HepG2 (cell line): ENCODE data around the gene SLC4A8. TPM values are rescaled to one million over a fixed set of nuclear protein-coding genes. Genes with fewer than 3 reads are reported as not detected.

Experiments used
- ATAC-seq: fragments of 200-7000 bp; cut with Tn5 transposase; 3 replicates; pipeline ENCODE4 v1.9.1; 2020; ENCODE audit warnings: mild to moderate bottlenecking, moderate library complexity
- BruUV-seq: library from RNA; stranded (reverse); fragments of 400-500 nt; replicated peaks from 2 replicates; lab custom pipeline; 2021; lab: Mats Ljungman, UMichigan
- CTCF ChIA-PET: fragments of 300-600 bp; formaldehyde crosslinking; extraction: SDS; loops from one replicate; lab custom pipeline; 2021; ENCODE audit warnings: low total read pairs, inconsistent platforms, low intra/inter-chr PET ratio; lab: Yijun Ruan, JAX
- POLR2A ChIA-PET: fragments of 350-600 bp; sonication (Branson Sonifier 250); formaldehyde crosslinking; loops from one replicate; lab custom pipeline; 2020; ENCODE audit warnings: antibody characterized with exemption, inconsistent platforms; lab: Yijun Ruan, JAX
- DNase-seq: peaks from one replicate; pipeline ENCODE4 v3.0.0-alpha.2; 2015; ENCODE audit warnings: low spot score
- FAIRE-seq: peaks from 3 replicates; lab custom pipeline; 2011; peaks lifted over from hg19 to GRCh38; lab: Jason Lieb, UNC
- H2AFZ ChIP-seq: one replicate; pipeline ENCODE4 v1.6.1; 2011; ENCODE audit warnings: low read length, inconsistent platforms
- H3K27ac ChIP-seq: fragments of 300-600 bp; 3 replicates; pipeline ENCODE4 v1.8.0; 2011; ENCODE audit warnings: mixed run types, mild to moderate bottlenecking, mixed read lengths, low read length, inconsistent platforms; ENCODE audit not compliant: insufficient read depth; ENCODE audit errors: extremely low read length
- H3K27me3 ChIP-seq, 2 experiments: fragments of 200-600 bp in 1 of 2; 2 replicates in 1 of 2; 3 replicates in 1 of 2; pipeline versions ENCODE4 v1.6.0 to v1.8.0; 2011; ENCODE audit warnings: low read length in 2 of 2, mild to moderate bottlenecking in 2 of 2, moderate library complexity in 2 of 2, inconsistent platforms in 1 of 2; ENCODE audit not compliant: insufficient read depth in 2 of 2, control insufficient read depth in 1 of 2
- H3K36me3 ChIP-seq, 2 experiments: fragments of 200-600 bp in 1 of 2; replicated peaks in 1 of 2; 2 replicates in 1 of 2; 3 replicates in 1 of 2; pipeline versions ENCODE4 v1.5.1 to v1.8.0; 2011; ENCODE audit warnings: low read length in 2 of 2, inconsistent platforms in 1 of 2; ENCODE audit not compliant: insufficient read depth in 2 of 2, control insufficient read depth in 1 of 2
- H3K4me1 ChIP-seq: 2 replicates; pipeline ENCODE4 v1.5.1; 2012; ENCODE audit warnings: low read length, inconsistent platforms; ENCODE audit not compliant: insufficient read depth
- H3K4me2 ChIP-seq: 2 replicates; pipeline ENCODE4 v1.6.0; 2011; ENCODE audit warnings: low read depth, low read length, inconsistent platforms
- H3K4me3 ChIP-seq, 3 experiments: fragments of 200-600 bp in 1 of 3; sonication (generic), shearing (Covaris generic) in 1 of 3; replicated peaks in 1 of 3; 2 replicates each; pipeline ENCODE4 v1.5.1; 2011 to 2016; ENCODE audit warnings: low read length in 3 of 3, inconsistent platforms in 2 of 3, low read depth in 2 of 3, mild to moderate bottlenecking in 2 of 3, control low read depth in 1 of 3, mixed read lengths in 1 of 3; ENCODE audit not compliant: insufficient read depth in 1 of 3
- H3K79me2 ChIP-seq: one replicate; pipeline ENCODE4 v1.6.1; 2011; ENCODE audit warnings: low read length, inconsistent platforms; ENCODE audit not compliant: insufficient read depth
- H3K9ac ChIP-seq: 2 replicates; pipeline ENCODE4 v1.6.0; 2011; ENCODE audit warnings: mild to moderate bottlenecking, low read depth, low read length, inconsistent platforms; ENCODE audit not compliant: insufficient read depth
- H3K9me3 ChIP-seq: 2 replicates; pipeline ENCODE4 v1.5.1; 2012; ENCODE audit warnings: mild to moderate bottlenecking, low read length
- H4K20me1 ChIP-seq: 2 replicates; pipeline ENCODE4 v1.6.0; 2011; ENCODE audit warnings: inconsistent platforms, mild to moderate bottlenecking, low read length, moderate library complexity; ENCODE audit not compliant: insufficient read depth
- LCORL ChIP-seq, 2 experiments: fragments of 450-650 bp in 1 of 2; sonication (generic) in 1 of 2; formaldehyde crosslinking in 1 of 2; IDR thresholded peaks; 2 replicates each; pipeline versions ENCODE4 v1.5.0 to v1.6.1; 2017 to 2020; ENCODE audit warnings: antibody characterized with exemption in 1 of 2, missing genetic modification reagents in 1 of 2
- MED1 ChIP-seq: sonication (generic); formaldehyde crosslinking; IDR thresholded peaks from 2 replicates; pipeline ENCODE4 v1.4.0; 2020; ENCODE audit warnings: missing genetic modification reagents
- NFATC3 ChIP-seq: sonication (generic); formaldehyde crosslinking; IDR thresholded peaks from 2 replicates; pipeline ENCODE4 v1.5.1; 2020; ENCODE audit warnings: mild to moderate bottlenecking, missing genetic modification reagents
- SMARCE1 ChIP-seq: fragments of 450-650 bp; IDR thresholded peaks from 2 replicates; pipeline ENCODE4 v1.6.1; 2017; ENCODE audit warnings: borderline replicate concordance
- TAF1 ChIP-seq: sonication (generic); formaldehyde crosslinking; IDR thresholded peaks from 2 replicates; pipeline ENCODE4 v1.4.0; 2020; ENCODE audit warnings: missing genetic modification reagents
- TCF7 ChIP-seq: sonication (generic); IDR thresholded peaks from 2 replicates; pipeline ENCODE4 v1.6.1; 2016; ENCODE audit warnings: antibody characterized with exemption, low read depth
- ZNF432 ChIP-seq: sonication (generic); formaldehyde crosslinking; IDR thresholded peaks from 2 replicates; pipeline ENCODE4 v1.5.0; 2020; ENCODE audit warnings: missing genetic modification reagents, mild to moderate bottlenecking, borderline replicate concordance
- ZNF598 ChIP-seq: sonication (generic); formaldehyde crosslinking; IDR thresholded peaks from 2 replicates; pipeline ENCODE4 v1.5.1; 2020; ENCODE audit warnings: mild to moderate bottlenecking, missing genetic modification reagents, borderline replicate concordance
- ZNF639 ChIP-seq: conservative IDR thresholded peaks from 2 replicates; pipeline ENCODE4 v1.6.1; 2018; ENCODE audit warnings: missing genetic modification reagents
- ZNF768 ChIP-seq: sonication (generic); formaldehyde crosslinking; IDR thresholded peaks from 2 replicates; pipeline ENCODE4 v1.4.0; 2020; ENCODE audit warnings: missing genetic modification reagents
- WGBS: methylation state at CpG from one replicate; pipeline ENCODE4 v1.1.6; 2017; ENCODE audit warnings: low lambda C conversion rate; 5-methylcytosine and 5-hydroxymethylcytosine counted together
- in situ Hi-C: cut with HindIII; loops from 2 replicates; pipeline ENCODE4 v1.10.0; 2017; ENCODE audit warnings: low pct_unique_long_range_greater_than_20kb; ENCODE audit not compliant: extremely low pct_ligation_motif_present
- intact Hi-C: fragments of 100-400 bp; cut with micrococcal nuclease; formaldehyde crosslinking; loops from one replicate; pipeline ENCODE4 v1.10.0; 2022; ENCODE audit not compliant: unreplicated experiment
- polyA plus RNA-seq, 8 experiments: library from polyadenylated mRNA; depleted of rRNA in 3 of 8; stranded (reverse) in 7 of 8; unstranded in 1 of 8; fragments of >200 nt; fragmentation: Illumina TruSeq in 4 of 8; extraction: Trizol in 4 of 8; gene quantifications; 2 replicates each; pipeline versions ENCODE4 v1.2.1 to v1.2.3, GENCODE V29; 2011 to 2016; ENCODE audit warnings: low read depth in 4 of 8, missing spikeins in 1 of 8, mixed read lengths in 1 of 8; ENCODE audit not compliant: insufficient read depth in 1 of 8
- total RNA-seq, 5 experiments: library from RNA; depleted of rRNA; stranded (reverse); fragments of >200 nt; fragmentation: Illumina TruSeq; extraction: Trizol; gene quantifications; 2 replicates each; pipeline ENCODE4 v1.2.3, GENCODE V29; 2016; ENCODE audit warnings: low read depth in 1 of 5

Gene SLC4A8
- total and polyA plus RNA-seq, 2 of the 13 experiments (the other 11 are each of a cell fraction or from before 2014, with no cell fraction given): under 0.01 to 0.07 TPM

GRCh38 chr12:51404627-51405026 lies 20.0 kb upstream of the SLC4A8 start:
- Histone ChIP-seq H3K36me3 (no peaks in the 10 kb centered on the region), H4K20me1 (no peaks in the 10 kb centered on the region)
- no peak for TF ChIP-seq ZNF432 (CRISPR knock-in tag)
- TF ChIP-seq MED1 (CRISPR knock-in tag): no peak
- TF ChIP-seq NFATC3 (CRISPR knock-in tag): no peak
- no peak for TF ChIP-seq ZNF768 (CRISPR knock-in tag)
- TF ChIP-seq ZNF598: no peak
- TF ChIP-seq TCF7: no peak
- no peak for TF ChIP-seq TAF1
- TF ChIP-seq LCORL (IDR thresholded peaks at IDR 0.05): no peak
- no peak for TF ChIP-seq LCORL (CRISPR knock-in tag; IDR thresholded peaks at IDR 0.05)
- TF ChIP-seq ZNF639 (CRISPR knock-in tag): no peak
- TF ChIP-seq, all 625 proteins: peak for 0
- Histone ChIP-seq H3K79me2 (no peaks in the 10 kb centered on the region), H3K4me1 (peaks cover 9% of the 10 kb centered on the region), H3K27ac (no peak overlapping the region), H3K27me3 (no peaks in the 10 kb centered on the region), H3K4me3 (no peak overlapping the region), H3K9me3 (no peaks in the 10 kb centered on the region), H2AFZ (no peak overlapping the region), H3K4me2 (no peak overlapping the region), H3K9ac (no peak overlapping the region)
- no TSS peak for BruUV-seq
- 38% methylated on average over 3 of the region's 3 CpGs for WGBS
- intact Hi-C loops (no loop called here), in situ Hi-C loops (no loop called here)
- no peak for DNase-seq
- CTCF ChIA-PET: no interaction called here
- FAIRE-seq: no peak
- POLR2A ChIA-PET: no interaction called here
- no peak for ATAC-seq

GRCh38 chr12:51405801-51406207 lies 18.8 kb upstream of the SLC4A8 start:
- no peak for TF ChIP-seq SMARCE1
- TF ChIP-seq, all 625 proteins: peak for 0
- Histone ChIP-seq H4K20me1 (no peaks in the 10 kb centered on the region), H3K9me3 (no peaks in the 10 kb centered on the region), H3K4me2 (no peak overlapping the region), H3K9ac (no peak overlapping the region), H3K4me3 (no peak overlapping the region), H3K36me3 (no peaks in the 10 kb centered on the region), H3K27ac (no peak overlapping the region), H3K79me2 (no peaks in the 10 kb centered on the region), H2AFZ (no peak overlapping the region), H3K27me3 (no peaks in the 10 kb centered on the region), H3K4me1 (no peaks in the 10 kb centered on the region)
- DNase-seq (no peak), ATAC-seq (no peak), FAIRE-seq (no peak)
- in situ Hi-C loops (no loop called here), intact Hi-C loops (no loop called here)
- POLR2A ChIA-PET: no interaction called here
- no TSS peak for BruUV-seq
- CTCF ChIA-PET: no interaction called here
- 72% methylated on average over 3 of the region's 3 CpGs for WGBS
